Glomerular endothelial cell (primary cell): ENCODE results near the gene APOC3. TPM values are rescaled to one million over a fixed set of nuclear protein-coding genes. Genes with fewer than 3 reads are reported as not detected.

ENCODE experiments used
- DNase-seq: peaks from one replicate; pipeline ENCODE4 v3.0.0-alpha.2; 2011; ENCODE audit warnings: low read depth, low spot score; ENCODE audit errors: extremely low read depth
- total RNA-seq: library from RNA; depleted of rRNA; stranded (reverse); fragments of >200 nt; gene quantifications from 2 replicates; pipeline ENCODE4 v1.2.3, GENCODE V29; 2015

APOC3 gene
- total RNA-seq: not detected in 2 replicates

DNA sequence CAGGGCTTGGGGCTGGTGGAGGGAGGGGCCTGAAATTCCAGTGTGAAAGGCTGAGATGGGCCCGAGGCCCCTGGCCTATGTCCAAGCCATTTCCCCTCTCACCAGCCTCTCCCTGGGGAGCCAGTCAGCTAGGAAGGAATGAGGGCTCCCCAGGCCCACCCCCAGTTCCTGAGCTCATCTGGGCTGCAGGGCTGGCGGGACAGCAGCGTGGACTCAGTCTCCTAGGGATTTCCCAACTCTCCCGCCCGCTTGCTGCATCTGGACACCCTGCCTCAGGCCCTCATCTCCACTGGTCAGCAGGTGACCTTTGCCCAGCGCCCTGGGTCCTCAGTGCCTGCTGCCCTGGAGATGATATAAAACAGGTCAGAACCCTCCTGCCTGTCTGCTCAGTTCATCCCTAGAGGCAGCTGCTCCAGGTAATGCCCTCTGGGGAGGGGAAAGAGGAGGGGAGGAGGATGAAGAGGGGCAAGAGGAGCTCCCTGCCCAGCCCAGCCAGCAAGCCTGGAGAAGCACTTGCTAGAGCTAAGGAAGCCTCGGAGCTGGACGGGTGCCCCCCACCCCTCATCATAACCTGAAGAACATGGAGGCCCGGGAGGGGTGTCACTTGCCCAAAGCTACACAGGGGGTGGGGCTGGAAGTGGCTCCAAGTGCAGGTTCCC, at the start of gene APOC3:
TSS of gene APOC3 (plus strand) at position 383 of the 659 bp plus-strand sequence. CDS start 676 bp downstream, outside the sequence.
- DNase-seq: no peak

DNA sequence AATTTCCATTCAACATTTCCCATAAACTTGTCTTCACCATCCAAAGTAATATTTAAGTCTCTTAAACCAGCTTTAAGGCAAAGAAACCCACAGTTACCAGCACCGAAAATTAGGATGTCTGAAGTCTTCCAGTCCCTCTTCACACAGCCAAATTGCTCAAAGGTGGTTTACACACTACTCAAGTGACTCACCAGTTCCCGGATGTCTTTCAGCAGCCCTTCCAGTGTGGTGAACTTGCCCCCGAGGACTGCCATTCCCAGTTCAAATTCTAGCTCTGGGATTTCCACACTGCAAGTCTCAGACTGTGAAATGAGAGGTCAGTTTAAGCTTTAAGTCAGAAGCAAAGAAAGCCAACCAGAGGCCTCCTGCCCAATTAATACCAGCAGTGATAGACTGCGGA, 47.0 kb upstream of the APOC3 start:
- no peak for DNase-seq

DNA sequence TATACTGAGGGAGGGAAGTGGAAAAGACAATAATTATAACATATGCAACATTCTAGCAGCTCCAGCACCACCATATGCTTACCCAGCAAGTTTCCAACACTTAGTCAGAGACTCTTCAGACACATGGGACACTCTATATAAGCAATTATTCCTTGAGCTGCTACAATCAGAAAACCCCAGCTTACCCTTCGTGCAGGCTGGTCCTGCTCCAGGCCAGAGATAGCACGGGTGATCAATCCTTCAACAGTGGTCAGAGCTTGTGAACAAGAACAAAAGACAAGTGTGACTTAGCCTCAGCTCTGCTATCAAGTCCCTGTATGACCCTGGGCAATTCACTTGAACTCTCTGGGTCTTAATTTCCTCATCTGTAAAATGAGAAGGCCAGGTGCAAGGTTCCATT, 43.4 kb upstream of the APOC3 start:
- DNase-seq: no peak

DNA sequence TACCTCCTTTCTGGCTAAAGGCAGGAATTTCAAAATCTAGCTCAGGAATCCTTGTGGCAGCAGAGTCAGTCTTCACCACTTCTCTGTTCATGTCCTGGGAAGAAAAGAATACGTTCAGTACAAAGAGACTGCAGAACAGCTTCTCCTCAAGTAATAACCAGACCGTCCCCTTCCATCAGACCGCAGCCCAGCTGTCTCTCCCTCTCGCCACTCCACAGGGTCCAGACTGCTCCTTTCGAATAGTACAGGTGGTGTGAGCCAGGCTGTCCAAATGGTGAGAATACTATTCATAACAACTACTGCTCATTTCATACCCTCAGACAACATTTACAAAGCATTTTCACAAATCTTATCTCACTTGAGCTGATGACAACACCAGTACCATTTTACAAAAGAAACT, 42.7 kb upstream of the APOC3 start:
- no peak for DNase-seq

DNA sequence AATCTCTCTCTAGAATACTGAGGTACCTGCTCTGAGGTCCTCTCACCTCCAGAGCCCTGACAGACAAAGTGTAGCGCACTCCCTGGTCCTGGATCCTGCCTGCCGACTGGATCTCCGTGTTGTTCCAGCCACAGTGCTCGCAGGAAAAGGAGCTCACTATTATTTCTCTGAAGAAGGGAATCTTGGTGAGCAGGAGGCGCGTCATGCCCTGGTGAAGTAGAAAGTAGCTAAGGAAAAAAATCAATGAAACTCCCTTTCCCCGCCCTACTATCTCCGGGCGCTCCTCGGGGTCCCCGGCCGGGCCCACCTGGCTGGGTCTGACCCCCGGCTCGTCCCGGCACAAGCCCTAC, 42.3 kb upstream of the APOC3 start:
- no peak for DNase-seq

DNA sequence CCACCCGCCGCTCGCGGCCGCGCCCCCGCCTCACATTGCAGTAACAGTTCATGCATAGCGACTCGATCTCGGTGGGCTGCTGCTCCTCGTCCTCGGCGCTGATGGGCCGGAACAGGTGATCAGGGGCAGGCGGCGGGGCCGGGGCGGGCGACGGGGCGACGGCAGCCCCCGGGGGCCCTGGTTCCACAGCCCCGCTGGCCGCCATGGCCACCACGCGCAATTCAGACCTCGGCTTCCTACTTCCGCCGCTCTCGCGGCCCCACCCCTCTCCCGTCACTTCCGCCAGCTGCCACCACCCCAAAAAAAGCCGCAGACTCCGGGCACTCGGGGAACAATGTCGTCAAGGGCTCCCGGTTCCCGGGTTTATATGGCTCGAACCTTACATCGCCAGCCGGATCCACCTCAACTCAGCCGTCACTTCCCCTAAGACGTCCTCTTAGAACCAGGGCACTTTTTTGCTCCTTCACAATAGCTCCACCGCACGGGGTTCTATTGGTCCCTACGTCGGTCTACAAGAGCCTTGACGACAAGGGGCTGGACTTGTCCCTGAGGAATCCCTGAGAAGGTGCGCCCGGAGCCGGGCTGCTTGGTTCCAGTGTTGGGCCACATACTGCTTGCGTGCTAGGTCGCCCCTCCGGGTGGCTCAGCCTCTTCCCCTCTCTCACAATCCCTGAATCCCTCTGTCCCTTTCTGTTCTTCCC, 41.8 kb upstream of the APOC3 start, which contains the start of gene ZPR1:
TSS of gene ZPR1 (minus strand) at position 238 of the 701 bp plus-strand sequence. CDS start at position 205, 33 bp downstream.
- DNase-seq: no peak

DNA sequence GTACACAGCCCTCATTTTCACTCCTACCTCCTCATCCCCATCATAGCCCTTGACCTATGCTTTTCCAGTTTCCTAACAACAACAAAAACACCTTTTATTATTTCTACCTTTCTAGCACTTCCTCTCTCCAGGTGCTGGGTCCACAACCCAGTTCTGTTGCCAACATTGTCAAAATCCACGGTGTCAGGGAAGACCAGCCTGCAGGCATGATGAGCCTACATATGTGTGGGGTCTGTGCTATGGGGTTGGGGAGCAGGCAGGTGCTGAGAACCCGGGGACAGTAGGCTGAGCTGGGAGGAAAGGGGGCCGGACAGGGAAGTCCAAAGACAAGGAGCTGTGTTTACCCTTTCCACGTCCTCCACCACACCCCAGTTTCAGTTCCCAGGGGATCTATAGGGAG, 41.2 kb upstream of the APOC3 start:
- DNase-seq: no peak

DNA sequence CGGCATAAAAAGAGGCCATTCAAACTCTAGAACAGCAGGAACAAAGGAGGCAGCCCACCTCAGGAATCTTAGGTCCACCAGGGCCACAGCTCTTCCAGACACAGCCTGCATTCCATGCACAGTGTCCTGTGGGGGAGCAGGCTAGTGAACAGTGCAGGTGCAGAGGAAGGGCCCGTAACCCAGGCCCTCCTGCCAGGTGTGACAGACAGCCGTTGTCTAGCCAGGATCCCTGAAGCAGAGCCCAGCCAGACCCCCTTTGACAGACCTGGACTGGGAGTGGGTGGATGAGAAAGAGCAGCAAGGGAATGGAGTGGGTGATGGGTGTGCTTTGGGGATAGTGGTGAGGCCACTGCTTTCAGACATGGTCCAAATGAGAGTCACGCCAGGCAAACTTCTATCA, 40.7 kb upstream of the APOC3 start:
- no peak for DNase-seq

DNA sequence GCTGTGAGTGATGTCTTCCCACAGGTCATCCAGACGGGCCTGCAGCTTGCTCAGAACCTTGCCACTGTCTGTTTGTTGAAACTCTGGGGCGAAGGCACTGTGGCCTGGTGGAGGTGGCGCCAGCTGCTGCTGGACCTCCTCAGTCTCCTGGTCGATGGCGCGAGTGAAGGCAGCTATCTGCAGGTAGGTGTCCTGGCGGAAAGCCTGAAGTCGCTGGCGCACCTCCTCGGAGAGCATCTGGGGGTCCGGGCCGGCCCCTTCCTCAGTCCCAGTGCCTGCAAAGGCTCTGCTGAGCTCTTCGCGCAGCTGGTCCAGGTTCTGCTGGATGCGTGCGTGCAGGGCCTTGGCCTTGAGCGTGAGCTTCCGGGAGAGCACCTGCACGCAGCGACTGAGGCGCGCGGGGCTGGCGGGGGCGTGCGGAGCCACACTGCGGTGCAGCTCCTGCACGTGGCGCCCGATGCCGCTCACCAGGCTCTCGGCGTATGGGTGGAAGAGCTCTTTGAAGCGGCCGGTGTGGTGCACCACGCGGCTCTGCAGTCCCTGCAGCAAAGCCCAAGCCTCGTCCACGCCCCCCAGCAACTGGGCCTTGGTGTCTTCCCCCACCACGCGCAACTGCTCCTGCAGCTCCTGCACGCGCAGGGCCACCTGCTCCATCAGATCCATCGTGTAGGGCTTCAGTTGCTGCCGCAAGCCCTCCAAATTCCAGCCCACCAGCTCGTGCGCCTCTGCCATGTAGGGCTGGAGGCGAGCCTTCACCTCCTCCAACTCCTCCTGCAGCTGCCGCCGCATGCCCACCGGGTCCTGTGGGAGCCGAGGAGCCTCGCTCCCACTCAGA, 39.3 kb upstream of the APOC3 start:
- DNase-seq: no peak

DNA sequence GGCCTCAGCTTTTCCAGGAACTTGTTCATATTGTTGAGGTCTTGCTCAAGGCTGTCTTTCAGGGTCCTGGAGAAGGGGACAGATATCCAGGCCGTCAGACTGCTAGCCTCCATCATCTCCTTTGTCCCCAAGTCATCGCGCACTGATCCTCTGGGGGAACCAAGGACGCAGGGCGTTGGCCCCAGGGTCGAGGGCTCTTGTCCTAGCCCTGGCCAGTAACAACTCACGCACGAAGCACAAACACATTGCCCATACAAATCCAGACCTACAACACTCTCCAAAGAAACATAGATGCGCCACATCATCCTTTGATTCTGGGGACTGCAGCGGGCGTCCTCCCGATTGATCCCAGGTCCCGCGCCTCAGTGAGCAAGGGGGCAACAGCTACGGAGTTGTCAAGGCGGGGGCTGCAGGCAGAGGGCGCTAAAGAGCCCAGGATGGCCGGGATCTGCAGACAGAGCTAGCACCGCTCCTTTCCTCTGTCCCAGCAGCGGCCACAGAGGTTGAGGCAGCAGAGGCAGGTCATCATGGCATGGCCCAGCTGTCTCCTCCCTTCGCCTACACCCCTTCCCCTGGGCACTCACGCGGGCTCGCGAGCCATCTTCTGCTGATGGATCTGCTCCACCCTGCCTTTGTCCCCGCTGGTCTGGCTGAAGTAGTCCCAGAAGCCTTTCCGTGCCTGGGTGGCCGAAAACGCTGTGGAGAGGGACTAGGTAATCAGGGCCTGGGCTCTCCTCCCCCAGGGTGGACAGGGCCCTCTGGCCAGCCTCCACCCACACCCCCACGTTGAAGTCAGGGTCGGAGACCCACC, 38.5 kb upstream of the APOC3 start:
- no peak for DNase-seq

DNA sequence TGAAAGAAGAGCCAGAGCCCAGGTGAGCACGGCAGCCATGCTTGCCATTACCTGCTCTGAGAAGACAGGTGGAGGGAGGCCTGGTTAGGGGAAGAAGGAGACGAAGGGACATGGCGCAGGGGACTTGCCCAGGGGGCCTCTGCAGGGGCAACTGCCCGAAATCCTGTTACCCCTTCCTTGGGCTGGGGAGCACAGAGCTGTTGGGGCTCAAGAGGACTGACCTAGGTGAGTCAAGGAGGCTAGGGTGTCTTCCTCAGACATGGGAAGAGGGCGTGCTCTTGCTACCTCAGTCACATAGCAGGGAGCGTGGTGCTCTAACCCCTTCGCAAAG, 37.9 kb upstream of the APOC3 start, which contains the start of gene APOA5:
TSS of gene APOA5 (minus strand) at position 67 of the 331 bp plus-strand sequence. CDS start at position 48, 19 bp downstream.
- DNase-seq: no peak

DNA sequence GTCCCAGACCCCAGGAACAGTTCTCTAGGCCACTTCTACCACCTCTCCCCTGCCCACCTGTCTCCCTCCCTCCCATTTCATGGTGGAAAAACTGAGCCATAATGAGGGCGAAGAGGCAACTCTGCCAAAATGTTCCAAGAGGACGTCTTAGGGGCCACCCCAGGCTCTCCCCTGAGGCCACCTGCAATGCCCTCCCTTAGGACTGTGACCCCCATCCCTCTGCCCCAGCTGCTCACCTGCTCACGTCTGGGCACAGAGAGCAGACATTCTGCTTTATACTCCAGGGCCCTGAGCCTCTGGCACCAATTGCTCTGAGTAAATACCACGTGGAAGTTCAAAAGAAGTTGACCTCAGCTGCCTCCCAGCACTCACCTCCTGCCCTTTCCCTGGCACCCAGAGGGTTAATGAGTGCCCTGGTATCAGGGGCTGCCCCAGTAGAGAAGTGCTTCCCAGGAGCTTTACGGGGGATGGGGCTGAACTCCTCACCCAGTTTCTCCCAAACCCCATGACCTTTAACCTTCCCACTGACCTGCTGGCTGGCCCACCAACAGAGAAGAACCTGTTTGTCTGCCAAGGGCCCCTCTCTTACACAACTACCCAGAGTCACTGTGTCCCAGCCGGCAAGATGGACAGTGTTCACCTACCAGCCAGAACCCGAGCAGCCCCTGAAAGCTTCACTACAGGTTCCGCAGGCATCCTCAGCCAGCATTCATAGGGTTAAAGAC, 37.4 kb upstream of the APOC3 start:
- DNase-seq: no peak

DNA sequence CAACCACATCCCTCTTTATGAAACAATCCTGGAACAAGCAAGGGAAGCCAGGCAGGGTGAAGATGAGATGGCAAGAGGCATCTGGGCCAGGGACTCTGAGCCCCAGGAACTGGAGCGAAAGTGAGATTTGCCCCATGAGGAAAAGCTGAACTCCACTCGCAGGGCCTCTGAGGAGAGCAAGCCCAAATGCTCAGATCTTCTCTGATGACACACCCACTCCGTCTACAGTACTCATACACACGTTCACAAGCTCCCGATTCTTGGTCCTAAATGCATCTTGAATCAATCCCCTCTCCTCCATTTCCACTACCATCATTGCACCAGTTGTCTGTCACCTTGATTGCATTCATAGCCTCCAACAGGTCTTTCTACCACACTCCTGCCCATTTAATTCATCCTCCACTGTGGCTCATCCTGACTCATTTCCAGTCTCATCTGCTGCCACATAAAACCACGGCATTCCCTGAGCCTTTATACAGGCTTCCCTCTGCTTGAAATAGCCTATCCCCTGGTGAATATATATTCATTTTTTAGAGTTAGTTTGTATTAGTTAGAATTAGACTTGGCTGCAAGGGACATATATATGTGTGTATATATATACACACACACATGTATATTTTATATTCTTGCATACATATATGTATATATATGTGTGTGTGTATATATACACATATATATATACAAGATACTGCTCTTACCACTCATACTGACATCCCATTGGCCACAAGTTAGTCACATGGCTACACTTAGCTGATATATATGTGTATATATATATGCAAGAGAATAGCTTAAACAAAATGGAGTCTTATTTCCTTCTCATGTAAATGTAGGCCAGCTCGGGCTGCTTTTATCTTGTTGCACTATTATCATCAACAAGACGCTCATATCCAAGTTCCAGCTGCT, 36.6 kb upstream of the APOC3 start:
- DNase-seq: no peak

DNA sequence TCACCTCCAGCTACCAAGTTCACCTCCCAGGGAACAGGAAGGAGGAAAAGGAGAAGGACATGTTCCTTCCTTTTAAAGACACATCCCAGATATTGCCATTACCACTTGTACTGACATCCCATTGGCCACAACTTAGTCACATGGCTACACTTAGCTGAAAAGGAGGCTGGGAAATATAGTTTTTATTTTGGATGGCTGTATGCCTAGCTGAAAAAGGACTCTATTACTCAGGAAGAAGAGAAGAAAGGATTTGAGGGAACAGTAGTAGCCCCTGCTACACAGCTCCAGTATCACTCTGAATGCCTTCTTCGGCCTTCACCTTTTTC, 36.0 kb upstream of the APOC3 start:
- DNase-seq: no peak

DNA sequence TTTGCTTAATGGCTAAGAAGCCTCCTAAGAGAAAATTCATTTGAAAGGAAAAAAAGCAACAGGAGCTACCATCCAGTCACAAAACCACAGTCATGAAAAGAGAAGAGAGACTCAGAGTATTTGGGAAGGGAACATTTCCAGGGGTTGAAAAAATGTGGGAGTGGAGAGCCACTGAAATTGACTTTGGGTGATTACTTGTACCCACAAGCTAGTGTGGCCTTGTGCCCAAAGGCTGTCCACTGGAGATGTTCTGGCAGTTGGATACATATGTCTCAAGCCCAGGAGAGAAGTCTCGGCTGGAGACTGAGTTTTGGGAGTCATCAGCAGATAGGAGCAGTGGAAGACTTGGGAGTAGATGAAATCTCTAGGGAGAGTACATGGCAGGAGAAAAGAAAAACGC, 34.9 kb upstream of the APOC3 start:
- DNase-seq: no peak

DNA sequence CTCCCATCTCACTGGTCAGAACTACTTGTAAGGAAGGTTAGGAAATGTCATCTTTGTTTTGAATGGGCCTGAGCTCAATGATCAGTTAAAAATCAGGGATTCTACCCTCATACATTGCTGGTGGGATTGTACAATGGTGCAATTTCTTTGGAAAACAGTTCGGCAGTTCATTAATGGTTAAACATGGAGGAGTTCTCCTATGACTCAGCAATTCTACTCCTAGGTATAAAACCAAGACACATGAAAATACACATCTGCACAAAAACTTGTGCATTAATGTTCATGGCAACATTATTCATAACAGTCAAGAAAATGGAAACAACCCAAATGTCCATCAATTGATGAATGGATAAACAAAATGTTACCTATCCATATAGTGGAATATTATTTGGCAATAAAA, 33.2 kb upstream of the APOC3 start:
- no peak for DNase-seq

DNA sequence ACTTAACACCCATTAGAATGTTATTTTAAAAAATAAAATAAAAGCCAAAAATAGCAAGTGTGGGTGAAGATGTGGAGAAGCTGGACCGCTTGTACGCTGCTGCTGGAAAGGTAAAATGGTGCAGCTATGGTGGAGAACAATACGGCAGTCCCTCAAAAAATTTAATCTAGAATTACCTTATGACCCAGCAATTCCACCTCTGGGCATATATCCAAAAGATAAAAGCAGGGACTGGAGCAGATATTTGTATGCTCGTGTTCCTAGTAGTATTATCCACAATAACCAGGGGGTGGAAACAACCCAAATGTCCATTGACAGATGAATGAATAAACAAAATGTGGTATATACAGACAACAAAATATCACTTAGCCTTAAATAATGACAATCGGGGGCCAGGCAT, 31.9 kb upstream of the APOC3 start:
- DNase-seq: no peak

DNA sequence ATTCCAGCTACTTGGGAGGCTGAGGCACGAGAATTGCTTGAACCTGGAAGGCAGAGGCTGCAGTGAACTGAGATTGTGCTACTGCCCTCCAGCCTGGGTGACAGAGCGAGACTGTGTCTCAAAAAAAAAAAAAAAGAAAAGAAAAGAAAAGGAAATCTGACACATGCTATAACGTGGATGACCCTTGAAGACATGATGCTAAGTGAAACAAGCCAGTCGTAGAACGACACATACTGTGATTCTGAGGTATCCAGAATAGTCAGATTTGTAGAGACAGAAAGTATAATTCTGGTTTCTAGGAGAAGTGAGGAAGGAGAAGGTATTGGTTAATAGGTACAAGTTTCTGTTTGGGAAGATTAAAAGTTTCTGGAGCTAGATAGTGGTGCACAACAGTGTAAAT, 31.3 kb upstream of the APOC3 start:
- no peak for DNase-seq

DNA sequence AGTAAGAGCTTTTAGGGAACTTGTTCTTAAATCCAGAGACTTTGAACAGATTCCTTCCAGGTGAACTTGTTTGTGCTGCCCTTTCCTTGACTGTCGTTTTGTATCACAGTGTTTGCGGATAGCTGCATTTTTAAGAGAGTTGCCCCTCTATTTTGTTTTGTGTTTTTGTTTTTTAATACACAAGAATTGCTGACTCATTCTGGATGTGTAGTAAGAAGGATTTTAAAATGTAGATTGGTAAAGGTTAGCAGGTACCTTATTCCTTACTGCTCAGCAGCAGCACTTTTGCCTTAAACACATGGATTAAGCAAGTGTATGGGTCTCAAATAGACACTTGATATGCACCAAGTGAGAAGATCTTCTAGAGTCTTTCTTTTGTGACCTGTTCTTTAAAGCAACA, 29.1 kb upstream of the APOC3 start:
- no peak for DNase-seq
